Colonic mucosa (tissue), 4 donors: Measurements from ENCODE around the gene ZNF621. TPM values are rescaled to one million over a fixed set of nuclear protein-coding genes. Genes with fewer than 3 reads are reported as not detected.
A peak's percentile ranks its signal among the peaks of the same experiment; 100 is the strongest.

ENCODE experiments used
- DNase-seq: peaks from one replicate; pipeline ENCODE4 v3.0.0-alpha.2; 2020
- H3K27ac ChIP-seq: fragments of 200-600 bp; one replicate; pipeline ENCODE4 v1.8.0; 2021
- H3K27me3 ChIP-seq: fragments of 200-600 bp; one replicate; pipeline ENCODE4 v1.8.0; 2021
- H3K36me3 ChIP-seq: fragments of 200-600 bp; one replicate; pipeline ENCODE4 v1.8.0; 2021
- H3K4me1 ChIP-seq: fragments of 200-600 bp; one replicate; pipeline ENCODE4 v1.8.0; 2021; ENCODE audit warnings: mild to moderate bottlenecking
- H3K4me3 ChIP-seq: fragments of 200-600 bp; one replicate; pipeline ENCODE4 v1.8.0; 2021
- H3K9ac ChIP-seq, 2 donors: one replicate each; pipeline ENCODE4 v1.7.0; 2013; ENCODE audit warnings: control low read depth in 2 of 2, low read depth in 2 of 2, low read length in 2 of 2
- H3K9me3 ChIP-seq: fragments of 200-600 bp; one replicate; pipeline ENCODE4 v1.8.0; 2021
- CTCF ChIP-seq: fragments of 200-600 bp; IDR thresholded peaks from one replicate; pipeline ENCODE4 v1.8.0; 2022; ENCODE audit warnings: antibody characterized with exemption, mild to moderate bottlenecking
- intact Hi-C: fragments of 100-400 bp; cut with DNase I; formaldehyde crosslinking; loops from one replicate; pipeline ENCODE4 v1.14.1; 2022
- total RNA-seq, 2 donors: library from RNA; stranded (reverse); fragmentation: NEBNext Ultra II Directional in 1 of 2; extraction: Animal tissue kit (Norgen Biotek cat#: 25700) in 1 of 2; gene quantifications; one replicate each; pipeline ENCODE4 v1.2.1, GENCODE V29; 2021
- donor health status: healthy.
- donor health status: DM: no; HTN: no; CAD: no.
- donor health status: DM: no; HTN: no; CAD: no.

Gene ZNF621
- total RNA-seq, 2 donors from 2014 or later = 13.5 to 14.3 TPM

- Histone ChIP-seq H3K27ac (no peak overlapping the region), H3K36me3 (no peaks in the 10 kb centered on the region), H3K4me1 (no peaks in the 10 kb centered on the region), H3K4me3 (no peak overlapping the region), H3K9me3 (no peaks in the 10 kb centered on the region), H3K27me3 (no peaks in the 10 kb centered on the region), H3K9ac (no peak overlapping the region)
- no peak for TF ChIP-seq CTCF
- no peak for DNase-seq
- intact Hi-C loops = no loop called here
Observed at GRCh38 chr3:40494698-40495097, 30.1 kb upstream of the ZNF621 start.

- Histone ChIP-seq H3K27ac (no peak overlapping the region), H3K4me1 (no peaks in the 10 kb centered on the region), H3K27me3 (no peaks in the 10 kb centered on the region), H3K9me3 (no peaks in the 10 kb centered on the region), H3K9ac (no peak overlapping the region), H3K36me3 (no peaks in the 10 kb centered on the region), H3K4me3 (no peak overlapping the region)
- no peak for TF ChIP-seq CTCF
- DNase-seq = no peak
- intact Hi-C loops = no loop called here
Observed at GRCh38 chr3:40497288-40497687, 27.5 kb upstream of the ZNF621 start.

- Histone ChIP-seq H3K9me3 (no peaks in the 10 kb centered on the region), H3K4me3 (no peak overlapping the region), H3K4me1 (no peaks in the 10 kb centered on the region), H3K36me3 (no peaks in the 10 kb centered on the region), H3K27ac (no peak overlapping the region), H3K27me3 (no peaks in the 10 kb centered on the region), H3K9ac (no peak overlapping the region)
- TF ChIP-seq CTCF = no peak
- no peak for DNase-seq
- intact Hi-C loops = no loop called here
Observed at GRCh38 chr3:40499952-40500351, 24.8 kb upstream of the ZNF621 start.

GRCh38 chr3:40502034-40502433, 22.7 kb upstream of the ZNF621 start:
- TF ChIP-seq CTCF = no peak
- peaks cover 3% of the 10 kb centered on the region for H3K4me1 ChIP-seq
- no peak overlapping the region for H3K4me3 ChIP-seq
- H3K36me3 ChIP-seq = no peaks in the 10 kb centered on the region
- intact Hi-C loops = no loop called here
- no peaks in the 10 kb centered on the region for H3K9me3 ChIP-seq
- H3K9ac ChIP-seq = no peak overlapping the region
- no peaks in the 10 kb centered on the region for H3K27me3 ChIP-seq
- DNase-seq = no peak
- H3K27ac ChIP-seq = no peak overlapping the region

- H3K9me3 ChIP-seq = no peaks in the 10 kb centered on the region
- peak overlapping the region; percentile 68 for H3K4me3 ChIP-seq
- peak overlapping the region; percentile 1 for H3K27ac ChIP-seq
- H3K4me1 ChIP-seq = peaks cover 3% of the 10 kb centered on the region
- no peaks in the 10 kb centered on the region for H3K36me3 ChIP-seq
- H3K27me3 ChIP-seq = no peaks in the 10 kb centered on the region
- TF ChIP-seq CTCF = no peak
- intact Hi-C loops = no loop called here
- peak overlapping the region in 1 of 2 donors; percentile 89 for H3K9ac ChIP-seq
- peak; percentile 26 for DNase-seq
Observed at GRCh38 chr3:40504636-40505430, 19.9 kb upstream of the ZNF621 start.
